ENCODE measurements around the gene NXPH3. TPM values are rescaled to one million over a fixed set of nuclear protein-coding genes. Genes with fewer than 3 reads are reported as not detected.
A peak's percentile ranks its signal among the peaks of the same experiment; 100 is the strongest.

NXPH3 gene
- total and polyA plus RNA-seq, 2 of the 13 experiments (the other 11 are each of a cell fraction or from before 2014, with no cell fraction given): 0.04 to 0.58 TPM

- ChIA-PET POLR2A (interaction anchor here (1.0 kb wide), 2 partner anchors 60 to 143 kb away, joined by 3 to 6 read pairs; partner anchors contain the start of gene PHB1), CTCF (ENCODE audit: low intra/inter-chr PET ratio, low total read pairs) (interaction anchor here (0.8 to 3.8 kb wide), 9 partner anchors 10 to 293 kb away, joined by 3 to 75 read pairs (median 5); no protein-coding TSS in a partner anchor)
- no peaks in the 10 kb centered on the region for H4K20me1 ChIP-seq (ENCODE audit: insufficient read depth, low read length)
- no TSS peak for BruUV-seq (replicated peaks)
- no peaks in the 10 kb centered on the region for H3K79me2 ChIP-seq (ENCODE audit: insufficient read depth, low read length)
- no peak overlapping the region for H3K9ac ChIP-seq (ENCODE audit: insufficient read depth, low read depth, low read length)
- H3K27me3 ChIP-seq (ENCODE audit: control insufficient read depth in 1 of 2, insufficient read depth in 2 of 2, low read length in 2 of 2): peaks cover 9 to 28% of the 10 kb centered on the region in 2 experiments
- WGBS (ENCODE audit: low lambda C conversion rate): 3% methylated on average over 9 of the region's 9 CpGs
- H3K4me2 ChIP-seq (ENCODE audit: low read depth, low read length): no peak overlapping the region
- peak; percentile 48 for ATAC-seq
- FAIRE-seq: peak; percentile 86
- H3K4me3 ChIP-seq (replicated peaks in 1 of 3; ENCODE audit: insufficient read depth in 1 of 3, low read depth in 2 of 3, low read length in 3 of 3): no peak overlapping the region
- H2AFZ ChIP-seq (ENCODE audit: low read length): no peak overlapping the region
- in situ Hi-C loops (cut with HindIII; ENCODE audit: extremely low pct_ligation_motif_present, low pct_unique_long_range_greater_than_20kb): no loop called here
- no peaks in the 10 kb centered on the region for H3K9me3 ChIP-seq (ENCODE audit: low read length)
- intact Hi-C loops (cut with micrococcal nuclease; ENCODE audit: unreplicated experiment): loop anchor here (1.0 to 10.0 kb wide), 3 partner anchors 43 to 243 kb away; no protein-coding TSS in a partner anchor
- H3K36me3 ChIP-seq (replicated peaks in 1 of 2; ENCODE audit: control insufficient read depth in 1 of 2, insufficient read depth in 2 of 2, low read length in 2 of 2): no peaks in the 10 kb centered on the region
- peak; percentile 73 for DNase-seq (ENCODE audit: low spot score)
- peaks cover 37% of the 10 kb centered on the region for H3K4me1 ChIP-seq (ENCODE audit: insufficient read depth, low read length)
- no peak overlapping the region for H3K27ac ChIP-seq (ENCODE audit: extremely low read length, insufficient read depth, low read length)
- TF ChIP-seq ZNF746 (CRISPR knock-in tag; IDR thresholded peaks at IDR 0.05): no peak
- no peak for TF ChIP-seq ZNF605 (CRISPR knock-in tag; IDR thresholded peaks at IDR 0.05)
- TF ChIP-seq KAT8 (CRISPR knock-in tag; IDR thresholded peaks at IDR 0.05): no peak
- no peak for TF ChIP-seq TFAP4 (IDR thresholded peaks at IDR 0.05; ENCODE audit: borderline replicate concordance, low read depth)
- peak; percentile 15; the same call in 1 of the 2 replicates for TF ChIP-seq ZNF580 (CRISPR knock-in tag; IDR thresholded peaks at IDR 0.05; ENCODE audit: borderline replicate concordance, low read depth)
- no peak for TF ChIP-seq FOXA3 (CRISPR knock-in tag; IDR thresholded peaks at IDR 0.05)
- TF ChIP-seq ZNF564 (CRISPR knock-in tag; IDR thresholded peaks at IDR 0.05): no peak
- TF ChIP-seq, protein P1, sequence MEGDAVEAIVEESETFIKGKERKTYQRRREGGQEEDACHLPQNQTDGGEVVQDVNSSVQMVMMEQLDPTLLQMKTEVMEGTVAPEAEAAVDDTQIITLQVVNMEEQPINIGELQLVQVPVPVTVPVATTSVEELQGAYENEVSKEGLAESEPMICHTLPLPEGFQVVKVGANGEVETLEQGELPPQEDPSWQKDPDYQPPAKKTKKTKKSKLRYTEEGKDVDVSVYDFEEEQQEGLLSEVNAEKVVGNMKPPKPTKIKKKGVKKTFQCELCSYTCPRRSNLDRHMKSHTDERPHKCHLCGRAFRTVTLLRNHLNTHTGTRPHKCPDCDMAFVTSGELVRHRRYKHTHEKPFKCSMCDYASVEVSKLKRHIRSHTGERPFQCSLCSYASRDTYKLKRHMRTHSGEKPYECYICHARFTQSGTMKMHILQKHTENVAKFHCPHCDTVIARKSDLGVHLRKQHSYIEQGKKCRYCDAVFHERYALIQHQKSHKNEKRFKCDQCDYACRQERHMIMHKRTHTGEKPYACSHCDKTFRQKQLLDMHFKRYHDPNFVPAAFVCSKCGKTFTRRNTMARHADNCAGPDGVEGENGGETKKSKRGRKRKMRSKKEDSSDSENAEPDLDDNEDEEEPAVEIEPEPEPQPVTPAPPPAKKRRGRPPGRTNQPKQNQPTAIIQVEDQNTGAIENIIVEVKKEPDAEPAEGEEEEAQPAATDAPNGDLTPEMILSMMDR (CRISPR knock-in tag; IDR thresholded peaks at IDR 0.05): peak; percentile 86
- no peak for TF ChIP-seq SMAD1 (CRISPR knock-in tag; IDR thresholded peaks at IDR 0.05; ENCODE audit: borderline replicate concordance, low read depth)
- no peak for TF ChIP-seq SMARCC2 (IDR thresholded peaks at IDR 0.05)
- TF ChIP-seq FOXA1 (IDR thresholded peaks at IDR 0.05): no peak
- no peak for TF ChIP-seq FOXA1 (CRISPR knock-in tag; IDR thresholded peaks at IDR 0.05)
- TF ChIP-seq ZSCAN31 (CRISPR knock-in tag; IDR thresholded peaks at IDR 0.05; ENCODE audit: low read depth): no peak
- TF ChIP-seq RFX5 (IDR thresholded peaks at IDR 0.05; ENCODE audit: low read depth, low read length): no peak
- 0 out of 2 replicates have a peak, but pooled peaks have one; percentile 17 for TF ChIP-seq ZNF761 (CRISPR knock-in tag; conservative IDR thresholded peaks at IDR 0.05)
- no peak for TF ChIP-seq HOXA7 (CRISPR knock-in tag; IDR thresholded peaks at IDR 0.05)
- TF ChIP-seq, protein P2, sequence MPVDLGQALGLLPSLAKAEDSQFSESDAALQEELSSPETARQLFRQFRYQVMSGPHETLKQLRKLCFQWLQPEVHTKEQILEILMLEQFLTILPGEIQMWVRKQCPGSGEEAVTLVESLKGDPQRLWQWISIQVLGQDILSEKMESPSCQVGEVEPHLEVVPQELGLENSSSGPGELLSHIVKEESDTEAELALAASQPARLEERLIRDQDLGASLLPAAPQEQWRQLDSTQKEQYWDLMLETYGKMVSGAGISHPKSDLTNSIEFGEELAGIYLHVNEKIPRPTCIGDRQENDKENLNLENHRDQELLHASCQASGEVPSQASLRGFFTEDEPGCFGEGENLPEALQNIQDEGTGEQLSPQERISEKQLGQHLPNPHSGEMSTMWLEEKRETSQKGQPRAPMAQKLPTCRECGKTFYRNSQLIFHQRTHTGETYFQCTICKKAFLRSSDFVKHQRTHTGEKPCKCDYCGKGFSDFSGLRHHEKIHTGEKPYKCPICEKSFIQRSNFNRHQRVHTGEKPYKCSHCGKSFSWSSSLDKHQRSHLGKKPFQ (CRISPR knock-in tag; IDR thresholded peaks at IDR 0.05; ENCODE audit: insufficient replicate concordance): no peak
- no peak for TF ChIP-seq ZFP36L2 (CRISPR knock-in tag; IDR thresholded peaks at IDR 0.05)
- TF ChIP-seq ZNF274 (CRISPR knock-in tag; IDR thresholded peaks at IDR 0.05): no peak
- TF ChIP-seq, protein P3, sequence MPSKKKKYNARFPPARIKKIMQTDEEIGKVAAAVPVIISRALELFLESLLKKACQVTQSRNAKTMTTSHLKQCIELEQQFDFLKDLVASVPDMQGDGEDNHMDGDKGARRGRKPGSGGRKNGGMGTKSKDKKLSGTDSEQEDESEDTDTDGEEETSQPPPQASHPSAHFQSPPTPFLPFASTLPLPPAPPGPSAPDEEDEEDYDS (CRISPR knock-in tag; IDR thresholded peaks at IDR 0.05): no peak
- no peak for TF ChIP-seq ARNT (IDR thresholded peaks at IDR 0.05)
- no peak for TF ChIP-seq PAX8 (CRISPR knock-in tag; IDR thresholded peaks at IDR 0.05; ENCODE audit: borderline replicate concordance)
Observed at GRCh38 chr17:49557312-49558024, 18.2 kb upstream of the NXPH3 start.

Measured in HepG2 (cell line).